GM18907 (cell line): ENCODE data around the gene PRSS1.
A peak's percentile ranks its signal among the peaks of the same experiment; 100 is the strongest.
"Not testable (repeated sequence)": the region's sequence is repeated elsewhere in the genome, so short reads cannot be mapped to it uniquely, and the experiment has no call there.

Experiments
- ATAC-seq: cut with Tn5 transposase; IDR thresholded peaks from one replicate; pipeline ENCODE4 v1.9.1; 2021; ENCODE audit warnings: mild to moderate bottlenecking, moderate library complexity; ENCODE audit not compliant: unreplicated experiment

Gene PRSS1

DNA sequence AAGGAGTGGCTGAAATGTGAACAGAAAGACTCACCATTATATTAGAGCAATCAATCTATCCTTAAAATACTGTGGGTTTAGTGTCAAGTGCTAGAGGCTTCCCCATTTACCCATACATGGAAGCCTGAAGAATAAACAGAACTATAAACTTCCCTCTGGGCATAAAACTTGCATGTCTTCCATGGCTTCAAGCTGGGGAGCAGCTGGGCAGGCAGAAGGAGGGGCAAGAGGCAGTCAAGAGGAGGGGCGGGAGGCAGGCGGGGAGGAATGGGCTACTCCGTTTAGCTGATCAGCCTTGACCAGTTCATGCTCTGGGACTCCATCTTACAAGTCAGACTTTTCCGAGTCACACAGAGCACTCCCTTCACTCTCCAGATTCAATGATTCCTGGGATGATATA, 3.5 kb upstream of the PRSS1 start:
- ATAC-seq = no peak

DNA sequence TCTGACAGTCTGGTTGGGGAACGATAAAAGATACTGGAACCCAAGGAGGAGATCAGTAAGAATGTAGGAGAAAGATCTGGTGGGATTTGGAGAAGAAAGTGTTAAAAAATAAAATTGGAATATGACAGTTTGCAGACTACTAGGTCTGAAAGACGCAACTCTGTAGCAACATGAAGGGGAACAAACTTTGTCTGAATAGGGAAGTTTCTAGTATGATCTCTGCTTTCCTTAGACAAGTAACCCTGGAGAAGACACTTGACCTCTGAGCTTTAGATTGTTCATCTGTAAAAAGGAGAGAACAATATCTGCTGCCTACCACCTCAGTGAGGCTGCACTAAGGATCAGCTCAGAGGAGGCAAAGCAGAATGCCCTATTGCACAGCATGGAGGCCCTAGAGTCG, 3.0 kb upstream of the PRSS1 start:
- no peak for ATAC-seq

DNA sequence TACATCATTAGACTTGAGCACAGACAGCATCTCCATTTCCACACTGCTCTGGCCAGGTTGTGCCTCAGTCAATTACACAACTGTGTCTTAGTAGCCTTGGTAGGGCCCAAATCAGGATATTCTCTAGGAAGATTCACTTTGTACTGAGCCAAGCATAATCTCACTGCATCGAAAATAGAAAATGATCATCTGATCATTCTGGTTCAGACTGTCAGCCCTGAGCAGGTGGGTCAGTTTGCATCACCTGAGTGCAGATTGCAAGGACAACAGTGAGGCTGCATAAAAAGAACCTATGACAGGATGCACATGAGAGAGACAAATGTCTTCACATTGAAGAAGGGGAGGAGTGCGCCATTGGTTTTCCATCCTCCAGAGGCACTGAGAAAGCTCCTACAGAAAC, 862 bp upstream of the PRSS1 start:
- ATAC-seq = not testable (repeated sequence)

DNA sequence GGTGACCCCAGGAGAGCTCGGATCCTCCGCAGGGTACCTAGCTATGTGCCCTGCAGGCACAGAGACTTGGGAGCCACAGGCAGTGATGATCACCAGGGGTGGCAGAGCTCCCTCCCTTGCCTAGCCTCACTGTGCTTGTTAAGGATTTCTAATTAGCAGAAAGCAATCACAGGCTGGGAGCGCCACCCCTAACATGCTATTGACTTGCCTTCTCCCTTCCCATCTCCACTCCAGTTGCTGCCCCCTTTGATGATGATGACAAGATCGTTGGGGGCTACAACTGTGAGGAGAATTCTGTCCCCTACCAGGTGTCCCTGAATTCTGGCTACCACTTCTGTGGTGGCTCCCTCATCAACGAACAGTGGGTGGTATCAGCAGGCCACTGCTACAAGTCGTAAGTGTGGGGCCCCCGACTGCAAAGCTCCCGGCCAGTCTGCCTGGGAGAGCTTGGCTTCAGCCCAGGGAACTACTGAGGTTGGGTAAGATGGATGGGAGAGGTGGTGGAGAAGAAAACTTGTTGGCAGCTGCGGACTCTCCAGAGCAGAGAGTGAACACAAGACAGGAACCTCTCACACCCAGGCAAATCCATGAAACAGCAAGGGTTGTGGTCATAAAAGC, 1.2 kb downstream of the PRSS1 start:
- no peak for ATAC-seq

DNA sequence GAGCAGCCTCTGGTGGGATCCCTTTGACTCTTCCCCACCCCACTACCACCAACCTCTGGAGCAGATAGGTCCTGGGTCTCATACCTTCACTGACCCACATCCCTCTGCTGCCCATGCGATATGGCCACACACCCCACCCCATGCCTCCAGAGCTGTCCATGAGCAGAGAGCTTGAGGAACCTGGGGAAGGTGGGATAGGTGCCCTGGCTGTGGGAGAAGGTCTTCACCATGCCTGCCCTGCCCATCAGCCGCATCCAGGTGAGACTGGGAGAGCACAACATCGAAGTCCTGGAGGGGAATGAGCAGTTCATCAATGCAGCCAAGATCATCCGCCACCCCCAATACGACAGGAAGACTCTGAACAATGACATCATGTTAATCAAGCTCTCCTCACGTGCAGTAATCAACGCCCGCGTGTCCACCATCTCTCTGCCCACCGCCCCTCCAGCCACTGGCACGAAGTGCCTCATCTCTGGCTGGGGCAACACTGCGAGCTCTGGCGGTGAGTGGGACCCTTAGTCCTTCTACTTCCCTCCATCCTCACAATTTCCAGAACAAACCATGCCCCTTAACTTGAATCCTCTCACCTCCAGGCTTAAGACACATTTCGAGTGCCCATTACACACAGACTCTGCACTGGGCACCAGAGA, 2.4 kb downstream of the PRSS1 start:
- ATAC-seq = not testable (repeated sequence)

DNA sequence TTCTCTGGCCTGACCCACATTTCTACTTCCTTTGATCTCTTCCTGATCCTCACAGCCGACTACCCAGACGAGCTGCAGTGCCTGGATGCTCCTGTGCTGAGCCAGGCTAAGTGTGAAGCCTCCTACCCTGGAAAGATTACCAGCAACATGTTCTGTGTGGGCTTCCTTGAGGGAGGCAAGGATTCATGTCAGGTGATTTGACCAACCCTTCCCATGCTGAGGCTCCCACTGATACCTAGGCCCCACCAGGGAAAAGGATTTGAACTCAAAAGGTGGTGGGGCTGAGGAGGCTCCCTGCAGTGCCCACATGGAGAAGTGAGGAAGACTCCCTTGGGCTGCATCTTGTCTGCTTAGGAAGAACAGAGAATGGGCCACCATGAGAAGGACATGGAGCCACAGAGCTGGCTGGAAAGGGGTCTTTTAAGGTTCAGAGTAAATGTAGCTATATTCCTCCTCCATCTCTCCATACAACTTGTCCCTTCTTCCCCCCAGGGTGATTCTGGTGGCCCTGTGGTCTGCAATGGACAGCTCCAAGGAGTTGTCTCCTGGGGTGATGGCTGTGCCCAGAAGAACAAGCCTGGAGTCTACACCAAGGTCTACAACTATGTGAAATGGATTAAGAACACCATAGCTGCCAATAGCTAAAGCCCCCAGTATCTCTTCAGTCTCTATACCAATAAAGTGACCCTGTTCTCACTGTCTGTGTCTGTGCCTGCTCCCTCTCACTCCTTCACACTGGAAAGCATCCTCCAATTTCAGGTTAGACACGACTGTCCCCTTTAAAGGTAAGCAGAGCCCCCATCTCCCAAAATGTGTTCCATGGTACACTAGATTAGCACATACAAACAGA, 3.3 kb downstream of the PRSS1 start:
- ATAC-seq = no peak

DNA sequence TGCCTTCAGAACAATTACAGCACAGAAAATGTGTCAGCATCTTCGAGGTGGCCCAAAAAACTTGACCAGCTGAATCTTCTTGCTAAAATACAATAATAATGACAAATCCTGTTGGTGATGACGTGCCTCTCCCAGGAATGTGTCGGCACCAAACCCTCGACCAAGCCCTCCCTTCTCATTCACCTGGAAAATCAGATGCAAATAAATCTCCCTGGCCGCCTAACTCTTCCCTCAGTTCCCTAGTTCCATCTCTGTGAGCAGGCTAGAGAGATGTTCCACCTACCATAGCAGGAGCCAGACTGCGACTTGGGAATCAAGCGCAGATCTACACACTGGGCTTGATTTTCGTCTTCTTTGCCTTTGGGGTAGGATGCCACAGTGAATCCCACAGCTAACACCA, 4.1 kb downstream of the PRSS1 start:
- ATAC-seq = no peak

DNA sequence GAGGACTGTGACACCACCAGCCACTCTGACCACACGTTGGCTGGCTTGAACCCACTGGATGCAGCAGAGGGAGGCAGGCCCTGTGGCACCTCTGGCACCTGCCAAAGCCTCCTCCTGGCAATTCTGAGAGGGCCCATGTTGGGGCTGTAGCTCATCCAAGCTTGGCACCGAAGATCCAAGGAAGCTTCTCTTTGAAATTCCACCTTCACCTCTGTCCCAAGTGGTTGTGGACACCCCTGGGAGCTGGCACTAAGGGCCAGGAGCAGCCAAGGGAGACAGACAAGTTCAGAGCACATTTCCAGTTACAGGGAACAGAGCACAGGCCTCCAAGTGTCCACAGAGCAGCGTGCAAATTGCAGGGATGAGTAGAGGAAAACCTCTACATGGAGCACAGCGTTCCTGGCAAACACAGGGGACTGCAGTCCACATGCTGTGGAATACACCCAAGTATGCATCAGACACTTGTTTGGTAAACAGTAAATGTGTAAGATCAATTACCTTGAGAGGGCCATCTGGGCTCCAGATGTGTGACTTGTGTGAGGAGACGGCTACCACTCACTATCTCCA, 4.7 kb downstream of the PRSS1 start:
- not testable (repeated sequence) for ATAC-seq

DNA sequence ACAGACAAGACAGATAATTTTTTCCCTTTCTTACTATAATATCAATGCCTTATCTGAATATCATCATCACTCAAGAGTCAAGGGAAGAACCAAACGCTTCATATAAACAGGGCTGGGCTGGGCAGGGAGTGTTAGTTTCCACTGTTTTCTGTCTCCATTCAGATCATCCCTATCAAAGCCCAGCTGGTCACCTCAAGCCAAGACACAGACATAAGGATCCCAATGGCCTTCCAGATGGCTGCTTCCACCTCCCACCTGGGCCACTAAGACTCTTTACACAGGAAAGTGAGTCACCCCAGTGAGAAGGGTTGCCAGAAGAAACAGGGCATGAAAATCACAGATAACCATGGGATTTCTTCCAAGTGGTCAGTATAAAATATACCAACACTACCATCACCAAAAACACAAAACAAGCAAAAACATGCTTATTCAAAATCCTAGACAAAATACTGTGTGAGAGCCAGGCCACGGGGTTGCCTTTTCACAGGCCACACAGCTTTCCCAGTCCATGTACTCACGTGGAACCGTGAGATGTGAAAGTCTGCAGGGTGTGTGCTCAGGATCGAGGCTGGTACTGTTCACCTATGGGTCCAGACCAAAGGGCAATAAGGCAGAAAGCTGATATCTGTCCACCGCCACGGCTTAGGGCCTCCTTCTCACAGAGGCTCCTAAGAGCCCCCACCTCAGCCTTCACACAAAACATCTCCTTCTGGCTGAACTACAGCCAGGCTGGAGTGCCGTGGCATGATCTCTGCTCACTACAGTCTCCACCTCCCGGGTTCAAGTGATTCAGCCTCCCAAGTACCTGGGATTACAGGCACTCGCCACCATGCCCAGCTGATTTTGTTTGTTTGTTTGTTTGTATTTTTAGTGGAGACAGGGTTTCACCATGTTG, 5.7 kb downstream of the PRSS1 start:
- no peak for ATAC-seq

DNA sequence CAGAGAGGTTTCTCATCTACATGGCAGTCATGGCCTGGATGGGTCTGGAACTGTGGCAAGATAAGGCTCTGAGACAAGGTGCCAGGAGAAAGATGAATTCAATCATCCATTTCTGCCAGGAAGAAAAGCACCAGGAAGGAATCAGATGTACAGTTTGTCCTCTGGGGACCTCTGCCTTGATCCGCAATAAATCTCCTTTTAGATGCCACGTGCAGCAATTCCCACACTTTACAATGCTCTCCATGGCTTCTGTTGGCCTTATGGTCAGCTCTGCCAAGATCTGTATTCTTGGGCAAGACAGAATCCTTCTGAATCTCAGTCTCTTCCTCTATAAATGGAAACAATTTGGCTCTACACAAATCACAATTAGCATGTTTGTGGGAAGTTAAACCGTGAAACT, 9.0 kb downstream of the PRSS1 start:
- not testable (repeated sequence) for ATAC-seq

DNA sequence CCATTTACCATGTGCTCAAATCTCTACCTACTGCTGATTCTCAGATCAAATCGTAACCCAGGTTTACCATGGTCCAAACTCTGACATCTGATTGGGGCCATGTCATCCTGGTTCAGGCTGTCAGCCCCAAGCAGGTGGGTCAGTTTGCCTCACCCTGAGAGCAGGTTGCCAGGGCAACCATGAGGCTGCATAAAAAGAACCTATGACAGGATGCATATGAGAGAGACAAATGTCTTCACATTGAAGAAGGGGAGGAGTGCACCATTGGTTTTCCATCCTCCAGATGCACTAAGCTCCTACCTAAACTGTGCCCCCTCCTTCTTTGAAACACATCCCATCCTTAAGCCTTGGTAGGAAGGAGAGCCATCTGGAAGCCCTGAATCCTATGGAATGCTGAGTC, 10.2 kb downstream of the PRSS1 start:
- ATAC-seq = no peak

DNA sequence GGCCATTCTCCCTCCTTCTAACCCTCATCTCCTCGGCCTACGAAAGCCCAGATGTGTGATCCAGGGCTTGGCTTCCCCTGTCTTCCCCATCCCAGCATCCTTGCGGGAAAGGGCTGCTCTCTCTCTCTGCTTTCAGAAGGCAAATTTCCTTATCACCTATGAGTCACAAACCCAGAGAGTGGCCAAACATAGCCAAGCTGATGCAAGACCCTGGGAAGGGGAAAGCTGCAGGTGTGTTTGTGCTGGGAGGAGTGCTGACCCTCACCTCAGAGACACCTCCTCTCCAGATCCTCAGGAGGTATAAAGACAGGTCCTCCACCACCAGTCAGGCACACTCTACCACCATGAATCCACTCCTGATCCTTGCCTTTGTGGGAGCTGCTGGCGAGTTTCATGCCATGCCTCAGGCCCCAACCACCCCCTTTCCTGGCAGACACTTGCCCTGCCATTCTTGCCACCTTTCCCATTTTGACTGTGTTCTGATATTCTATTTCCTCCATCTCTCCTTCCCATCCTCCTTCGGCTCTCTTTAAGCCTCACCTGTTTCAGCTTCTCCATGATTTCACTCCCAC, 10.9 kb downstream of the PRSS1 start:
- ATAC-seq = no peak

DNA sequence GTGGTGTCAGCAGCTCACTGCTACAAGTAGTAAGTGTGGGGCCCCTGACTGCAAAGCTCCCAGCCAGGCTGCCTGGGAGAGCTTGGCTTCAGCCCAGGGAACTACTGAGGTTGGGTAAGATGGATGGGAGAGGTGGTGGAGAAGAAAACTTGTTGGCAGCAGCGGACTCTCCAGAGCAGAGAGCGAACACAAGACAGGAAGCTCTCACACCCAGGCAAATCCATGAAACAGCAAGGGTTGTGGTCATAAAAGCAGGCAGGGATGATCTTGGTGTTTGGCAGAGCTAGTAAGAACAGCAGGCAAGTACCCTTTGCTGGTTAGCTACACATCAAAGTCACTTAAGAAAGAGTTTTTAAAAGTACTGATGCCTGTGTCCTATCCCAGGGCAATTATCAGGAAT, 12.3 kb downstream of the PRSS1 start:
- not testable (repeated sequence) for ATAC-seq

DNA sequence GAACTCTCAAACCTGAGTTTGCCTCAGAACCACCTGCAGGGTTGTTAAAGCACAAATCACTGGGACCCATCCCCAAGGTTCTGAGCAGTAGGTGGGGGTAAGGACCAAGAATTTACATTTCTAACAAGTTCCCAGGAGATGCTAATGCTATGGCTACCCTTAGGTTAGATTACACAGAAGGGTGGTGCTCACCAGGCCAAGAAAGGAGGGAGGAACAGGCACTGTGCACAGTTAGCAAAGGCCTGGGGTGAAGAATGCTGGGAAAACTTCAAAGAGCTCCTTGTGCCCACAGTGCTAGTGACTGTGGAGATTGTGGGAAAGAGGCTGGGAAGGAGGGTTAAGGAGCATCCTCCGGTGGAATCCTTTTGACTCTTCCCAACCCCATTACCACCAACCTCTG, 12.8 kb downstream of the PRSS1 start:
- no peak for ATAC-seq

DNA sequence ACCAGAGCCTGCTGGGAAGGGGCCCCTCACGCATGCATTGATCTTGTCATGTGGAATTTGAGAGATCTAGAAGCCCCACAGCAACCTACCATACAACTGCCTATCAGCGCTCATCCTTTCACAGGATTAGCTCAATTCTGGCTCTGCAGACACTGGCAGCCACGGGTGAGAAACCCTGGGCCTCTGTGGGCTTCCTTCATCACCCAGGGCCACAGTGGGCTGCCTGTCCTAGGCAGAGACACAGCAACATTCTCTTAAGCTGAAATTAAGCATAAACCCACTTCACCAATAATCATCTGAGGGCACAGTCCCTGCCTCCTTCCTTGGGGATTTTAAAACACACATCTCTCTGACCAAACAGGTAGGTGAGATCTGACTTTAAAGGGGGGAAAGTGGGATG, 18.2 kb downstream of the PRSS1 start:
- no peak for ATAC-seq

DNA sequence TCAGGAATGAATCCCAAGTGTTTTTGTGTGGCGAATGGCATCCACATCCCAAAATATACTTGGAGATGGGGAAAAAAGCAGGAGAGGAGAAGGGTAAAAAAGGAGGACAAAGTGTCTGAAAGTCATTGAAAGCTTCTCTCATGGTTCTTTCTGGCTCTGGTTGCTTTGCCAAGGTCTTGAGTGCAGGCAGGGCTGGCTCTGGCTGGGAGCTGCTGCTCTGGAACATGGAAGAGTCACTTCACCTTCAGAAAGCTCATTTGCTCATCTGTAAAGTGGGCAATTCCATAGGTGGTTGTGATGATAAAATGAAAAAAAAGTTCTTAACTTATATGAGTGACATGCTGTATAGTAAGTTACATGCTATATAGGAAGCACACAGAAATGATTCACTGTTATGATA, 18.6 kb downstream of the PRSS1 start:
- ATAC-seq = no peak

DNA sequence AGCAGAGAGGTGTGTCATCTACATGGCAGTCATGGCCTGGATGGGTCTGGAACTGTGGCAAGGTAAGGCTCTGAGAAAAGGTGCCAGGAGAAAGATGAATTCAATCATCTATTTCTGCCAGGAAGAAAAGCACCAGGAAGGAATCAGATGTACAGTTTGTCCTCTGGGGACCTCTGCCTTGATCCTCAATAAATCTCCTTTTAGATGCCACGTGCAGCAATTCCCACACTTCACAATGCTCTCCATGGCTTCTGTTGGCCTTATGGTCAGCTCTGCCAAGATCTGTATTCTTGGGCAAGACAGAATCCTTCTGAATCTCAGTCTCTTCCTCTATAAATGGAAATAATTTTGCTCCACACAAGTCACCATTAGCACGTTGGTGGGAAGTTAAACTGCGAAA, 19.6 kb downstream of the PRSS1 start:
- ATAC-seq = not testable (repeated sequence)

DNA sequence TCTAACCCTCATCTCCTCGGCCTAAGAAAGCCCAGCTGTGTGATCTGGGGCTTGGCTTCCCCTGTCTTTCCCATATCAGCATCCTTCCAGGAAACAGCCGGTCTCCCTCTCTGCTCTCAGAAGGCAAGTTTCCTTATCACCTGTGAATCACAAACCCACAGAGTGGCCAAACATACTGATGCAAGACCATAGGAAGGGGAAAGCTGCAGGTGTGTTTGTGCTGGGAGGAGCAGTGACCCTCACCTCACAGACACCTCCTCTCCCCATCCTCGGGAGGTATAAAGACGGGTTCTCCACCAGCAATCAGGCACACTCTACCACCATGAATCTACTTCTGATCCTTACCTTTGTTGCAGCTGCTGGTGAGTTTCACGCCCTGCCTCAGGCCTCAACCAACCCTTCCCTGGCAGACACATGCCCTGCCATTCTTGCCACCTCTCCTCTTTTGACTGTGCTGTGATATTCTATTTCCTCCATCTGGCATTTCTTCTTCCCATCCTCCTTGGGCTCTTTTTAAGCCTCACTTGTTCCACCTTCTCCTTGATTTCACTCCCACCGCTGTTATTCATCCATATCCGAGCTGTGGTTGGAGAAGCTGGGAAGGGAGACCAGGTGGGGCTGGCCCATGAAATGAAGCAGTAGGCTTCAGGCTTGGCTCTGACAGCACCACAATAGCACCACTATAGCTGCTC, 21.5 kb downstream of the PRSS1 start, which contains the start of gene PRSS2:
PRSS2 (plus strand) TSS at position 310 of the 692 bp plus-strand sequence; CDS start at position 323, 13 bp downstream.
- peak; percentile 8 for ATAC-seq

DNA sequence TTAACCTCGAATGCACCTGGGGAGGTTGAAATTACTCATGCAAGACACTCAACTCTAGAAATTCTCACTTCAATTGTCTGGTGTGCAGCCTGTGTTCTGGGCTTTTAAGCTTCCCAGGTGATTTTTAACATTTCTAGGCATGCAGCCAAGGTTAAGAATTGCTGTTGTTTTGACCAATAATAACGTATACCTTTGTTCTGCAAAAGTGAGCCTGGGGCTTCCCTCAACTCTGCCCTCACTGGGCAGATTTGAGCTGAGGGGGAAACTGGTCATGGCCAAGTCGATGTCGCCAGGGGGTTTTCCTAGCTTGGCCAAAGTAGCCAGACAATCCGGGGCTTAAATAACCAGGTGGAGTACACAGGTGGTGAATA, 22.1 kb downstream of the PRSS1 start:
- ATAC-seq = peak; percentile 71

DNA sequence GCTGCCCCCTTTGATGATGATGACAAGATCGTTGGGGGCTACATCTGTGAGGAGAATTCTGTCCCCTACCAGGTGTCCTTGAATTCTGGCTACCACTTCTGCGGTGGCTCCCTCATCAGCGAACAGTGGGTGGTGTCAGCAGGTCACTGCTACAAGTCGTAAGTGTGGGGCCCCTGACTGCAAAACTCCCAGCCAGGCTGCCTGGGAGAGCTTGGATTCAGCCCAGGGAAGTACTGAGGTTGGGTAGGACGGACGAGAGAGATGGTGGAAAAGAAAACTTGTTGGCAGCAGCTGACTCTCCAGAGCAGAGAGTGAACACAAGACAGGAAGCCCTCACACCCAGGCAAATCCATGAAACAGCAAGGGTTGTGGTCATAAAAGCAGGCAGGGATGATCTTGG, 22.8 kb downstream of the PRSS1 start:
- no peak for ATAC-seq
